ENCODE results near the gene ANKHD1. TPM values are rescaled to one million over a fixed set of nuclear protein-coding genes. Genes with fewer than 3 reads are reported as not detected.

The ANKHD1 gene
- total and polyA plus RNA-seq, 9 of the 15 experiments (the other 6 are each of a cell fraction or from before 2014, with no cell fraction given): 38.9 to 138 (median 78.7) TPM

GRCh38 chr5:140564196-140565023 lies 162.8 kb downstream of the ANKHD1 start, which contains the start of the genes APBB3 and SLC35A4 (continued):
- TF ChIP-seq HMGXB4 (CRISPR knock-in tag; IDR thresholded peaks at IDR 0.05) (no peak), PYGO2 (tag; IDR thresholded peaks at IDR 0.05) (no peak), MBD1 (CRISPR knock-in tag; IDR thresholded peaks at IDR 0.05) (no peak), MEIS2 (IDR thresholded peaks at IDR 0.05; ENCODE audit: partially characterized antibody) (peak; percentile 88), CTBP1 (IDR thresholded peaks at IDR 0.05; ENCODE audit: borderline replicate concordance) (peak; percentile 86), CREB5 (CRISPR knock-in tag; IDR thresholded peaks at IDR 0.05) (no peak), ZNF766 (CRISPR knock-in tag; conservative IDR thresholded peaks at IDR 0.05) (0 out of 2 replicates have a peak, but pooled peaks have one; percentile 29), ZNF830 (CRISPR knock-in tag; IDR thresholded peaks at IDR 0.05) (no peak), NR3C1 (CRISPR knock-in tag; IDR thresholded peaks at IDR 0.05) (no peak), ZBTB17 (CRISPR knock-in tag; IDR thresholded peaks at IDR 0.05) (no peak), SMARCA4 (IDR thresholded peaks at IDR 0.05) (no peak; the same call in 1 of the 2 replicates), ETV6 (IDR thresholded peaks at IDR 0.05; ENCODE audit: borderline replicate concordance in 1 of 2, low read depth in 2 of 2, low read length in 1 of 2) (peak in 1 of 2 experiments; percentile 46; a peak in 1 of 4 replicates), ETV6 (CRISPR knock-in tag; IDR thresholded peaks at IDR 0.05; ENCODE audit: borderline replicate concordance) (no peak)
- TF ChIP-seq, protein P1, sequence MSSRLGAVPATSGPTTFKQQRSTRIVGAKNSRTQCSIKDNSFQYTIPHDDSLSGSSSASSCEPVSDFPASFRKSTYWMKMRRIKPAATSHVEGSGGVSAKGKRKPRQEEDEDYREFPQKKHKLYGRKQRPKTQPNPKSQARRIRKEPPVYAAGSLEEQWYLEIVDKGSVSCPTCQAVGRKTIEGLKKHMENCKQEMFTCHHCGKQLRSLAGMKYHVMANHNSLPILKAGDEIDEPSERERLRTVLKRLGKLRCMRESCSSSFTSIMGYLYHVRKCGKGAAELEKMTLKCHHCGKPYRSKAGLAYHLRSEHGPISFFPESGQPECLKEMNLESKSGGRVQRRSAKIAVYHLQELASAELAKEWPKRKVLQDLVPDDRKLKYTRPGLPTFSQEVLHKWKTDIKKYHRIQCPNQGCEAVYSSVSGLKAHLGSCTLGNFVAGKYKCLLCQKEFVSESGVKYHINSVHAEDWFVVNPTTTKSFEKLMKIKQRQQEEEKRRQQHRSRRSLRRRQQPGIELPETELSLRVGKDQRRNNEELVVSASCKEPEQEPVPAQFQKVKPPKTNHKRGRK (tag; IDR thresholded peaks at IDR 0.05): no peak
- TF ChIP-seq, protein P2, sequence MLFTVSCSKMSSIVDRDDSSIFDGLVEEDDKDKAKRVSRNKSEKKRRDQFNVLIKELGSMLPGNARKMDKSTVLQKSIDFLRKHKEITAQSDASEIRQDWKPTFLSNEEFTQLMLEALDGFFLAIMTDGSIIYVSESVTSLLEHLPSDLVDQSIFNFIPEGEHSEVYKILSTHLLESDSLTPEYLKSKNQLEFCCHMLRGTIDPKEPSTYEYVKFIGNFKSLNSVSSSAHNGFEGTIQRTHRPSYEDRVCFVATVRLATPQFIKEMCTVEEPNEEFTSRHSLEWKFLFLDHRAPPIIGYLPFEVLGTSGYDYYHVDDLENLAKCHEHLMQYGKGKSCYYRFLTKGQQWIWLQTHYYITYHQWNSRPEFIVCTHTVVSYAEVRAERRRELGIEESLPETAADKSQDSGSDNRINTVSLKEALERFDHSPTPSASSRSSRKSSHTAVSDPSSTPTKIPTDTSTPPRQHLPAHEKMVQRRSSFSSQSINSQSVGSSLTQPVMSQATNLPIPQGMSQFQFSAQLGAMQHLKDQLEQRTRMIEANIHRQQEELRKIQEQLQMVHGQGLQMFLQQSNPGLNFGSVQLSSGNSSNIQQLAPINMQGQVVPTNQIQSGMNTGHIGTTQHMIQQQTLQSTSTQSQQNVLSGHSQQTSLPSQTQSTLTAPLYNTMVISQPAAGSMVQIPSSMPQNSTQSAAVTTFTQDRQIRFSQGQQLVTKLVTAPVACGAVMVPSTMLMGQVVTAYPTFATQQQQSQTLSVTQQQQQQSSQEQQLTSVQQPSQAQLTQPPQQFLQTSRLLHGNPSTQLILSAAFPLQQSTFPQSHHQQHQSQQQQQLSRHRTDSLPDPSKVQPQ (CRISPR knock-in tag; IDR thresholded peaks at IDR 0.05; ENCODE audit: borderline replicate concordance): no peak
